ENCODE data around the gene DENND1C. TPM values are rescaled to one million over a fixed set of nuclear protein-coding genes. Genes with fewer than 3 reads are reported as not detected.
A peak's percentile ranks its signal among the peaks of the same experiment; 100 is the strongest.

The DENND1C gene
- 21.5 TPM for polyA plus RNA-seq (2013)

- Histone ChIP-seq H3K36me3 (ENCODE audit: control insufficient read depth in 4 of 4, insufficient read depth in 4 of 4, low read length in 3 of 4) (peaks cover 0 to 8% (median 2%) of the 10 kb centered on the region in 4 experiments), H3K9me3 (ENCODE audit: control extremely low read depth in 1 of 5, control insufficient read depth in 4 of 5, insufficient read depth in 2 of 5, low read depth in 1 of 5, low read length in 4 of 5) (no peaks in the 10 kb centered on the region), H3K4me3 (ENCODE audit: control insufficient read depth in 1 of 7, extremely low read depth in 1 of 7, insufficient read depth in 4 of 7, low read depth in 2 of 7, low read length in 6 of 7) (peak within 1 kb of the TSS; percentile 22 to 83 (median 68)), H3K27me3 (replicated peaks in 2 of 5; ENCODE audit: control insufficient read depth in 4 of 5, insufficient read depth in 5 of 5, low read length in 4 of 5) (no peaks in the 10 kb centered on the region), H3K4me1 (ENCODE audit: control extremely low read depth in 1 of 4, control insufficient read depth in 4 of 4, insufficient read depth in 4 of 4, low read length in 3 of 4) (peaks cover 0 to 20% (median 18%) of the 10 kb centered on the region in 4 experiments), H3K27ac (ENCODE audit: insufficient read depth in 1 of 2, low read depth in 1 of 2, low read length in 2 of 2, poor library complexity in 1 of 2, severe bottlenecking in 2 of 2) (peak within 1 kb of the TSS; percentile 72 to 86)
- CTCF ChIA-PET: interaction anchor here (0.6 to 3.6 kb wide), 15 partner anchors 9 to 382 kb away, joined by 3 to 18 read pairs (median 4); partner anchors contain the start of gene TUBB4A
- WGBS (ENCODE audit: insufficient coverage): 14% methylated on average over 19 of the region's 24 CpGs
- DNase-seq: peak; percentile 49 to 79 (median 72)
- POLR2A ChIA-PET: interaction anchor here (0.8 kb wide), 1 partner anchor 359 kb away, joined by 4 read pairs; no protein-coding TSS in a partner anchor
Observed at GRCh38 chr19:6481541-6482342, at the start of gene DENND1C. Gene DENND1C (minus strand): TSS chr19:6481787. CDS start chr19:6481695, 92 bp downstream.

GRCh38 chr19:6530386-6531162 is 49.0 kb upstream of the DENND1C start, which contains the start of gene TNFSF9:
Gene TNFSF9 (plus strand): TSS chr19:6531026. CDS start chr19:6531037, 11 bp downstream.
- H3K27me3 ChIP-seq (replicated peaks in 2 of 5; ENCODE audit: control insufficient read depth in 4 of 5, insufficient read depth in 5 of 5, low read length in 4 of 5): peaks cover 0 to 22% (median 10%) of the 10 kb centered on the region in 5 experiments
- H3K27ac ChIP-seq (ENCODE audit: insufficient read depth in 1 of 2, low read depth in 1 of 2, low read length in 2 of 2, poor library complexity in 1 of 2, severe bottlenecking in 2 of 2): peak within 1 kb of the TSS in 1 of 2 experiments; percentile 64
- POLR2A ChIA-PET: no interaction called here

GRCh38 chr19:6529937-6530385 is 48.4 kb upstream of the DENND1C start:
- Histone ChIP-seq H3K9me3 (ENCODE audit: control extremely low read depth in 1 of 5, control insufficient read depth in 4 of 5, insufficient read depth in 2 of 5, low read depth in 1 of 5, low read length in 4 of 5) (no peaks in the 10 kb centered on the region), H3K36me3 (ENCODE audit: control insufficient read depth in 4 of 4, insufficient read depth in 4 of 4, low read length in 3 of 4) (no peaks in the 10 kb centered on the region), H3K27ac (ENCODE audit: insufficient read depth in 1 of 2, low read depth in 1 of 2, low read length in 2 of 2, poor library complexity in 1 of 2, severe bottlenecking in 2 of 2) (peak overlapping the region in 1 of 2 experiments; percentile 64), H3K4me1 (ENCODE audit: control extremely low read depth in 1 of 4, control insufficient read depth in 4 of 4, insufficient read depth in 4 of 4, low read length in 3 of 4) (peaks cover 6 to 52% (median 39%) of the 10 kb centered on the region in 4 experiments), H3K4me3 (ENCODE audit: control insufficient read depth in 1 of 7, extremely low read depth in 1 of 7, insufficient read depth in 4 of 7, low read depth in 2 of 7, low read length in 6 of 7) (no peak overlapping the region), H3K27me3 (replicated peaks in 2 of 5; ENCODE audit: control insufficient read depth in 4 of 5, insufficient read depth in 5 of 5, low read length in 4 of 5) (peaks cover 0 to 22% (median 10%) of the 10 kb centered on the region in 5 experiments)
- WGBS (ENCODE audit: insufficient coverage): 76% methylated on average over 2 of the region's 2 CpGs
- ChIA-PET CTCF (no interaction called here), POLR2A (no interaction called here)
- DNase-seq: no peak

More at GRCh38 chr19:6530386-6531162, 49.0 kb upstream of the DENND1C start, which contains the start of gene TNFSF9:
- whole genome bisulfite sequencing (ENCODE audit: insufficient coverage): under 1% methylated on average over 44 of the region's 44 CpGs
- CTCF ChIA-PET: interaction anchor here (0.8 to 1.3 kb wide), 2 partner anchors 12 to 22 kb away, joined by 3 read pairs; no protein-coding TSS in a partner anchor
- no peaks in the 10 kb centered on the region for H3K36me3 ChIP-seq (ENCODE audit: control insufficient read depth in 4 of 4, insufficient read depth in 4 of 4, low read length in 3 of 4)
- DNase-seq: peak; percentile 74 to 84 (median 80)
- peak within 1 kb of the TSS; percentile 26 to 78 (median 63) for H3K4me3 ChIP-seq (ENCODE audit: control insufficient read depth in 1 of 7, extremely low read depth in 1 of 7, insufficient read depth in 4 of 7, low read depth in 2 of 7, low read length in 6 of 7)
- H3K4me1 ChIP-seq (ENCODE audit: control extremely low read depth in 1 of 4, control insufficient read depth in 4 of 4, insufficient read depth in 4 of 4, low read length in 3 of 4): peaks cover 6 to 52% (median 39%) of the 10 kb centered on the region in 4 experiments
- no peaks in the 10 kb centered on the region for H3K9me3 ChIP-seq (ENCODE audit: control extremely low read depth in 1 of 5, control insufficient read depth in 4 of 5, insufficient read depth in 2 of 5, low read depth in 1 of 5, low read length in 4 of 5)

- Histone ChIP-seq H3K9me3 (ENCODE audit: control extremely low read depth in 1 of 5, control insufficient read depth in 4 of 5, insufficient read depth in 2 of 5, low read depth in 1 of 5, low read length in 4 of 5) (no peaks in the 10 kb centered on the region), H3K4me1 (ENCODE audit: control extremely low read depth in 1 of 4, control insufficient read depth in 4 of 4, insufficient read depth in 4 of 4, low read length in 3 of 4) (peaks cover 6 to 52% (median 39%) of the 10 kb centered on the region in 4 experiments), H3K27ac (ENCODE audit: insufficient read depth in 1 of 2, low read depth in 1 of 2, low read length in 2 of 2, poor library complexity in 1 of 2, severe bottlenecking in 2 of 2) (peak overlapping the region in 1 of 2 experiments; percentile 64), H3K4me3 (ENCODE audit: control insufficient read depth in 1 of 7, extremely low read depth in 1 of 7, insufficient read depth in 4 of 7, low read depth in 2 of 7, low read length in 6 of 7) (no peak overlapping the region), H3K27me3 (replicated peaks in 2 of 5; ENCODE audit: control insufficient read depth in 4 of 5, insufficient read depth in 5 of 5, low read length in 4 of 5) (peaks cover 0 to 22% (median 10%) of the 10 kb centered on the region in 5 experiments), H3K36me3 (ENCODE audit: control insufficient read depth in 4 of 4, insufficient read depth in 4 of 4, low read length in 3 of 4) (no peaks in the 10 kb centered on the region)
- POLR2A ChIA-PET: no interaction called here
- CTCF ChIA-PET: no interaction called here
- 75% methylated on average over 2 of the region's 2 CpGs for WGBS (ENCODE audit: insufficient coverage)
- DNase-seq: no peak
Observed at GRCh38 chr19:6529351-6529750, 47.8 kb upstream of the DENND1C start.

GRCh38 chr19:6528544-6529121 is 47.0 kb upstream of the DENND1C start:
- CTCF ChIA-PET: no interaction called here
- peaks cover 6 to 52% (median 39%) of the 10 kb centered on the region in 4 experiments for H3K4me1 ChIP-seq (ENCODE audit: control extremely low read depth in 1 of 4, control insufficient read depth in 4 of 4, insufficient read depth in 4 of 4, low read length in 3 of 4)
- peak in 2 of 3 donors; percentile 78 for DNase-seq
- no peaks in the 10 kb centered on the region for H3K9me3 ChIP-seq (ENCODE audit: control extremely low read depth in 1 of 5, control insufficient read depth in 4 of 5, insufficient read depth in 2 of 5, low read depth in 1 of 5, low read length in 4 of 5)
- POLR2A ChIA-PET: no interaction called here
- peaks cover 0 to 22% (median 10%) of the 10 kb centered on the region in 5 experiments for H3K27me3 ChIP-seq (replicated peaks in 2 of 5; ENCODE audit: control insufficient read depth in 4 of 5, insufficient read depth in 5 of 5, low read length in 4 of 5)
- H3K4me3 ChIP-seq (ENCODE audit: control insufficient read depth in 1 of 7, extremely low read depth in 1 of 7, insufficient read depth in 4 of 7, low read depth in 2 of 7, low read length in 6 of 7): peak overlapping the region in 1 of 7 experiments; percentile 15
- 28% methylated on average over 3 of the region's 9 CpGs for WGBS (ENCODE audit: insufficient coverage)
- H3K27ac ChIP-seq (ENCODE audit: insufficient read depth in 1 of 2, low read depth in 1 of 2, low read length in 2 of 2, poor library complexity in 1 of 2, severe bottlenecking in 2 of 2): no peak overlapping the region
- no peaks in the 10 kb centered on the region for H3K36me3 ChIP-seq (ENCODE audit: control insufficient read depth in 4 of 4, insufficient read depth in 4 of 4, low read length in 3 of 4)

GRCh38 chr19:6527893-6528543 is 46.4 kb upstream of the DENND1C start:
- no peak overlapping the region for H3K27ac ChIP-seq (ENCODE audit: insufficient read depth in 1 of 2, low read depth in 1 of 2, low read length in 2 of 2, poor library complexity in 1 of 2, severe bottlenecking in 2 of 2)
- peaks cover 0 to 22% (median 10%) of the 10 kb centered on the region in 5 experiments for H3K27me3 ChIP-seq (replicated peaks in 2 of 5; ENCODE audit: control insufficient read depth in 4 of 5, insufficient read depth in 5 of 5, low read length in 4 of 5)
- peaks cover 6 to 50% (median 39%) of the 10 kb centered on the region in 4 experiments for H3K4me1 ChIP-seq (ENCODE audit: control extremely low read depth in 1 of 4, control insufficient read depth in 4 of 4, insufficient read depth in 4 of 4, low read length in 3 of 4)
- ChIA-PET POLR2A (no interaction called here), CTCF (no interaction called here)
- DNase-seq: no peak
- WGBS (ENCODE audit: insufficient coverage): 91% methylated on average over 14 of the region's 17 CpGs
- no peaks in the 10 kb centered on the region for H3K9me3 ChIP-seq (ENCODE audit: control extremely low read depth in 1 of 5, control insufficient read depth in 4 of 5, insufficient read depth in 2 of 5, low read depth in 1 of 5, low read length in 4 of 5)
- no peaks in the 10 kb centered on the region for H3K36me3 ChIP-seq (ENCODE audit: control insufficient read depth in 4 of 4, insufficient read depth in 4 of 4, low read length in 3 of 4)
- no peak overlapping the region for H3K4me3 ChIP-seq (ENCODE audit: control insufficient read depth in 1 of 7, extremely low read depth in 1 of 7, insufficient read depth in 4 of 7, low read depth in 2 of 7, low read length in 6 of 7)
